GM13977 (cell line): ENCODE measurements around the gene IPO13.
A peak's percentile ranks its signal among the peaks of the same experiment; 100 is the strongest.

Source experiments
- DNase-seq: peaks from one replicate; pipeline ENCODE4 v3.0.0; 2012; ENCODE audit warnings: low spot score
- CTCF ChIP-seq: IDR thresholded peaks from 2 replicates; pipeline ENCODE4 v1.5.1; 2012; ENCODE audit warnings: mild to moderate bottlenecking, control low read depth; ENCODE audit not compliant: insufficient read depth; ENCODE audit errors: extremely low read depth, missing control alignments
- in situ Hi-C: fragments of 300-500 bp; cut with MboI; formaldehyde crosslinking; loops from one replicate; pipeline ENCODE4 v1.12.0; 2022; ENCODE audit warnings: low sequenced_read_pairs, low pct_unique_long_range_greater_than_20kb, mixed read lengths, inconsistent platforms; ENCODE audit not compliant: unreplicated experiment

IPO13 gene

GRCh38 chr1:43991200-43991475, 44.4 kb downstream of the IPO13 start:
- DNase-seq, result no peak
- in situ Hi-C loops, result no loop called here
- no peak for TF ChIP-seq CTCF

- DNase-seq, result peak; percentile 93
- in situ Hi-C loops, result no loop called here
- TF ChIP-seq CTCF, result no peak
Observed at GRCh38 chr1:43991476-43992231, 44.9 kb downstream of the IPO13 start, which contains the start of gene CCDC24. TSS of gene CCDC24 (plus strand) at chr1:43991599. CDS start at chr1:43991879, 280 bp downstream.

- DNase-seq, result no peak
- TF ChIP-seq CTCF, result no peak
- in situ Hi-C loops, result no loop called here
Observed at GRCh38 chr1:43992232-43992995, 45.7 kb downstream of the IPO13 start.

GRCh38 chr1:43993206-43993914, 46.6 kb downstream of the IPO13 start:
- in situ Hi-C loops, result no loop called here
- TF ChIP-seq CTCF, result no peak

GRCh38 chr1:43994071-43994470, 47.3 kb downstream of the IPO13 start:
- no peak for TF ChIP-seq CTCF
- in situ Hi-C loops, result no loop called here

More at GRCh38 chr1:43993206-43993914, 46.6 kb downstream of the IPO13 start:
- no peak for DNase-seq

More at GRCh38 chr1:43994071-43994470, 47.3 kb downstream of the IPO13 start:
- no peak for DNase-seq
